ENCODE data around the gene BGLAP. TPM values are rescaled to one million over a fixed set of nuclear protein-coding genes. Genes with fewer than 3 reads are reported as not detected.

Gene BGLAP
- polyA plus RNA-seq, 3 donors = 2.2 TPM; not detected in 2

GRCh38 chr1:156212833-156213643 lies 28.9 kb upstream of the BGLAP start, which contains the start of gene PMF1:
TSS of gene PMF1 (plus strand) at chr1:156213007. CDS start at chr1:156213016, 9 bp downstream.
- no peak for TF ChIP-seq CTCF (IDR thresholded peaks at IDR 0.05)
- Histone ChIP-seq H2AFZ (ENCODE audit: insufficient read depth, low read depth, low read length, poor library complexity, severe bottlenecking) (peak within 1 kb of the TSS; percentile 80), H3K79me2 (ENCODE audit: insufficient read depth, low read length) (peaks cover 32% of the 10 kb centered on the region), H3K4me2 (replicated peaks; ENCODE audit: extremely low read depth, low read length, poor library complexity, severe bottlenecking) (peak within 1 kb of the TSS; percentile 94), H3K36me3 (replicated peaks in 1 of 2; ENCODE audit: control insufficient read depth in 1 of 2, insufficient read depth in 2 of 2, low read length in 2 of 2) (peaks cover 33 to 37% of the 10 kb centered on the region in 2 donors), H3K27ac (ENCODE audit: low read depth in 1 of 2, low read length in 2 of 2) (peak within 1 kb of the TSS; percentile 90 to 97), H3K27me3 (ENCODE audit: control insufficient read depth in 2 of 2, insufficient read depth in 2 of 2, low read length in 2 of 2) (no peaks in the 10 kb centered on the region), H3K4me3 (replicated peaks in 1 of 3; ENCODE audit: low read depth in 2 of 3, low read length in 3 of 3) (peak within 1 kb of the TSS; percentile 69 to 87 (median 74)), H3K9ac (ENCODE audit: insufficient read depth, low read length, poor library complexity, severe bottlenecking) (peak within 1 kb of the TSS; percentile 83), H3K4me1 (ENCODE audit: control insufficient read depth in 1 of 2, insufficient read depth in 2 of 2, low read length in 2 of 2) (peaks cover 31 to 40% of the 10 kb centered on the region in 2 donors), H3K9me3 (replicated peaks in 1 of 2; ENCODE audit: control insufficient read depth in 1 of 2, insufficient read depth in 1 of 2, low read length in 2 of 2) (no peaks in the 10 kb centered on the region), H4K20me1 (ENCODE audit: insufficient read depth, low read length) (no peaks in the 10 kb centered on the region)
- DNase-seq = peak; percentile 90 to 94 (median 93)
- peak within 1 kb of the TSS; percentile 96 to 99 (median 98) for H3K27ac Mint-ChIP-seq
- WGBS (ENCODE audit: insufficient coverage) = under 1% methylated on average over 48 of the region's 61 CpGs
- H3K4me3 Mint-ChIP-seq = peak within 1 kb of the TSS; percentile 87 to 95
- H3K4me1 Mint-ChIP-seq = peaks cover 29% of the 10 kb centered on the region
- peaks cover 0 to 2% (median 0%) of the 10 kb centered on the region in 3 donors for H3K27me3 Mint-ChIP-seq (ENCODE audit: low read depth in 3 of 3)
- intact Hi-C loops (cut with micrococcal nuclease) = no loop called here
- peaks cover 37 to 60% of the 10 kb centered on the region in 2 donors for H3K36me3 Mint-ChIP-seq
- no peaks in the 10 kb centered on the region for H3K9me3 Mint-ChIP-seq

GRCh38 chr1:156213644-156213966 lies 28.4 kb upstream of the BGLAP start:
- peak overlapping the region; percentile 87 to 95 for H3K4me3 Mint-ChIP-seq
- intact Hi-C loops (cut with micrococcal nuclease) = no loop called here
- H3K79me2 ChIP-seq (ENCODE audit: insufficient read depth, low read length) = peaks cover 32% of the 10 kb centered on the region
- peak overlapping the region; percentile 94 for H3K4me2 ChIP-seq (replicated peaks; ENCODE audit: extremely low read depth, low read length, poor library complexity, severe bottlenecking)
- peaks cover 0 to 2% (median 0%) of the 10 kb centered on the region in 3 donors for H3K27me3 Mint-ChIP-seq (ENCODE audit: low read depth in 3 of 3)
- H3K36me3 ChIP-seq (replicated peaks in 1 of 2; ENCODE audit: control insufficient read depth in 1 of 2, insufficient read depth in 2 of 2, low read length in 2 of 2) = peaks cover 27 to 32% of the 10 kb centered on the region in 2 donors
- peaks cover 33% of the 10 kb centered on the region for H3K4me1 Mint-ChIP-seq
- H3K9me3 Mint-ChIP-seq = no peaks in the 10 kb centered on the region
- H3K27ac Mint-ChIP-seq = peak overlapping the region; percentile 96 to 99 (median 98)
- no peaks in the 10 kb centered on the region for H3K9me3 ChIP-seq (replicated peaks in 1 of 2; ENCODE audit: control insufficient read depth in 1 of 2, insufficient read depth in 1 of 2, low read length in 2 of 2)
- H4K20me1 ChIP-seq (ENCODE audit: insufficient read depth, low read length) = no peaks in the 10 kb centered on the region
- no peak for TF ChIP-seq CTCF (IDR thresholded peaks at IDR 0.05)
- peak overlapping the region; percentile 80 for H2AFZ ChIP-seq (ENCODE audit: insufficient read depth, low read depth, low read length, poor library complexity, severe bottlenecking)
- DNase-seq = no peak
- H3K36me3 Mint-ChIP-seq = peaks cover 33 to 54% of the 10 kb centered on the region in 2 donors
- H3K4me1 ChIP-seq (ENCODE audit: control insufficient read depth in 1 of 2, insufficient read depth in 2 of 2, low read length in 2 of 2) = peaks cover 37 to 46% of the 10 kb centered on the region in 2 donors
- H3K9ac ChIP-seq (ENCODE audit: insufficient read depth, low read length, poor library complexity, severe bottlenecking) = peak overlapping the region; percentile 83
- WGBS (ENCODE audit: insufficient coverage) = 0% methylated on average over 2 of the region's 11 CpGs
- no peaks in the 10 kb centered on the region for H3K27me3 ChIP-seq (ENCODE audit: control insufficient read depth in 2 of 2, insufficient read depth in 2 of 2, low read length in 2 of 2)
- peak overlapping the region; percentile 90 to 97 for H3K27ac ChIP-seq (ENCODE audit: low read depth in 1 of 2, low read length in 2 of 2)
- H3K4me3 ChIP-seq (replicated peaks in 1 of 3; ENCODE audit: low read depth in 2 of 3, low read length in 3 of 3) = peak overlapping the region; percentile 69 to 87 (median 74)

Measured in CD14-positive monocyte (primary cell).